ENCODE data around the gene ADORA2B. TPM values are rescaled to one million over a fixed set of nuclear protein-coding genes. Genes with fewer than 3 reads are reported as not detected.

ADORA2B gene
- total and polyA plus RNA-seq, 2 of the 8 experiments (the other 6 are each of a cell fraction or from before 2014, with no cell fraction given) = 2.6 to 8.2 TPM

GRCh38 chr17:15943971-15944758, 765 bp upstream of the ADORA2B start:
- Histone ChIP-seq H3K9me3 (ENCODE audit: insufficient read depth in 2 of 2, low read depth in 1 of 2, low read length in 1 of 2) (no peaks in the 10 kb centered on the region), H3K23me2 (ENCODE audit: low read depth, low read length) (peaks cover 14% of the 10 kb centered on the region), H3K4me2 (ENCODE audit: insufficient read depth in 1 of 2, low read depth in 2 of 2, low read length in 2 of 2) (peak overlapping the region; percentile 59 to 100), H2AFZ (ENCODE audit: low read length) (no peak overlapping the region), H3K79me1 (ENCODE audit: low read depth, low read length) (no peaks in the 10 kb centered on the region), H4K5ac (ENCODE audit: insufficient read length, low read depth, low read length) (no peak overlapping the region), H3K56ac (replicated peaks; ENCODE audit: insufficient read length, low read depth, low read length) (no peak overlapping the region), H3K4me3 (ENCODE audit: extremely low read depth in 1 of 4, insufficient read depth in 2 of 4, low read depth in 3 of 4, low read length in 4 of 4) (peak overlapping the region; percentile 35 to 66 (median 42)), H2BK12ac (ENCODE audit: low read depth, low read length) (peak overlapping the region; percentile 93; the same call in 1 of the 2 replicates), H3K36me3 (ENCODE audit: control insufficient read depth in 2 of 4, insufficient read depth in 4 of 4, low read length in 3 of 4) (no peaks in the 10 kb centered on the region), H4K20me1 (replicated peaks in 1 of 2; ENCODE audit: control insufficient read depth in 1 of 2, insufficient read depth in 2 of 2, low read length in 2 of 2) (no peaks in the 10 kb centered on the region), H4K8ac (ENCODE audit: extremely low read depth, insufficient read depth, low read length) (no peak overlapping the region; the same call in 1 of the 2 replicates), H3K9ac (replicated peaks in 1 of 4; ENCODE audit: extremely low read depth in 1 of 4, low read depth in 3 of 4, low read length in 3 of 4) (no peak overlapping the region), H3K18ac (ENCODE audit: extremely low read depth, low read length) (peak overlapping the region; percentile 87; the same call in 1 of the 2 replicates), H3K4me1 (replicated peaks in 1 of 4; ENCODE audit: control insufficient read depth in 3 of 4, insufficient read depth in 4 of 4, low read length in 3 of 4) (peaks cover 5 to 17% (median 5%) of the 10 kb centered on the region in 4 experiments; a peak in 6 of 7 replicates), H3K23ac (ENCODE audit: insufficient read length) (no peak overlapping the region), H3K27me3 (replicated peaks in 1 of 4; ENCODE audit: control insufficient read depth in 3 of 4, extremely low read depth in 1 of 4, insufficient read depth in 3 of 4, low read length in 3 of 4) (peaks cover 10 to 41% (median 35%) of the 10 kb centered on the region in 4 experiments), H2BK120ac (replicated peaks; ENCODE audit: low read depth, low read length) (no peak overlapping the region), H2BK15ac (ENCODE audit: low read length) (no peak overlapping the region), H3K14ac (ENCODE audit: insufficient read length) (no peak overlapping the region), H3K27ac (ENCODE audit: low read depth, low read length) (no peak overlapping the region), H3K79me2 (ENCODE audit: control insufficient read depth in 1 of 2, insufficient read depth in 2 of 2, low read length in 2 of 2) (no peaks in the 10 kb centered on the region), H2BK5ac (ENCODE audit: low read depth, low read length) (no peak overlapping the region), H4K91ac (replicated peaks; ENCODE audit: insufficient read length, low read length) (no peak overlapping the region), H2BK20ac (ENCODE audit: low read length) (no peak overlapping the region), H3K4ac (replicated peaks; ENCODE audit: insufficient read length, low read depth, low read length) (no peak overlapping the region), H2AK5ac (ENCODE audit: low read depth, low read length) (peak overlapping the region; percentile 65; the same call in 1 of the 2 replicates)
- POLR2A ChIA-PET (ENCODE audit: partially characterized antibody) = interaction anchor here (0.7 to 3.5 kb wide), 10 partner anchors 9 to 89 kb away, joined by 3 to 41 read pairs (median 4); partner anchors contain the start of genes TTC19 and ZSWIM7
- CTCF ChIA-PET (ENCODE audit: partially characterized antibody) = interaction anchor here (1.4 to 3.3 kb wide), 11 partner anchors 12 to 63 kb away, joined by 3 to 38 read pairs (median 6); partner anchors contain the start of genes TTC19 and ZSWIM7
- no peak for FAIRE-seq
- DNase-seq (ENCODE audit: low read depth in 1 of 2, low spot score in 2 of 2) = peak in 1 of 2 experiments; percentile 74
- WGBS, 2 experiments (ENCODE audit: extremely low coverage in 1 of 2, insufficient coverage in 1 of 2, insufficient read length in 1 of 2, insufficient replicate concordance in 2 of 2, low coverage in 1 of 2, low lambda C conversion rate in 2 of 2, missing lambda C conversion rate in 1 of 2) = 24% methylated on average over 35 of the region's 40 CpGs; no CpG with 5 or more reads in 1 of the 2 experiments
- TF ChIP-seq NRF1 (IDR thresholded peaks at IDR 0.05; ENCODE audit: low read depth, low read length) (no peak), CTCF (IDR thresholded peaks at IDR 0.05; ENCODE audit: control extremely low read depth in 1 of 3, insufficient read depth in 1 of 3, low read depth in 1 of 3, low read length in 3 of 3) (no peak), E2F6 (IDR thresholded peaks at IDR 0.05) (peak; percentile 94), ZNF274 (IDR thresholded peaks at IDR 0.05; ENCODE audit: borderline replicate concordance, extremely low read depth, low read length) (no peak), EZH2 (IDR thresholded peaks at IDR 0.05; ENCODE audit: low read depth, low read length, severe bottlenecking) (peak; percentile 64), MAFK (IDR thresholded peaks at IDR 0.05; ENCODE audit: low read depth, low read length) (no peak), FOSL1 (IDR thresholded peaks at IDR 0.05; ENCODE audit: insufficient read depth, low read depth, low read length) (no peak)
